GM19372 (cell line): ENCODE results near the gene TMEM52.

Experiments
- ATAC-seq: cut with Tn5 transposase; IDR thresholded peaks from one replicate; pipeline ENCODE4 v1.9.1; 2021; ENCODE audit warnings: mild to moderate bottlenecking, low read depth, moderate library complexity; ENCODE audit not compliant: unreplicated experiment

Gene TMEM52

DNA sequence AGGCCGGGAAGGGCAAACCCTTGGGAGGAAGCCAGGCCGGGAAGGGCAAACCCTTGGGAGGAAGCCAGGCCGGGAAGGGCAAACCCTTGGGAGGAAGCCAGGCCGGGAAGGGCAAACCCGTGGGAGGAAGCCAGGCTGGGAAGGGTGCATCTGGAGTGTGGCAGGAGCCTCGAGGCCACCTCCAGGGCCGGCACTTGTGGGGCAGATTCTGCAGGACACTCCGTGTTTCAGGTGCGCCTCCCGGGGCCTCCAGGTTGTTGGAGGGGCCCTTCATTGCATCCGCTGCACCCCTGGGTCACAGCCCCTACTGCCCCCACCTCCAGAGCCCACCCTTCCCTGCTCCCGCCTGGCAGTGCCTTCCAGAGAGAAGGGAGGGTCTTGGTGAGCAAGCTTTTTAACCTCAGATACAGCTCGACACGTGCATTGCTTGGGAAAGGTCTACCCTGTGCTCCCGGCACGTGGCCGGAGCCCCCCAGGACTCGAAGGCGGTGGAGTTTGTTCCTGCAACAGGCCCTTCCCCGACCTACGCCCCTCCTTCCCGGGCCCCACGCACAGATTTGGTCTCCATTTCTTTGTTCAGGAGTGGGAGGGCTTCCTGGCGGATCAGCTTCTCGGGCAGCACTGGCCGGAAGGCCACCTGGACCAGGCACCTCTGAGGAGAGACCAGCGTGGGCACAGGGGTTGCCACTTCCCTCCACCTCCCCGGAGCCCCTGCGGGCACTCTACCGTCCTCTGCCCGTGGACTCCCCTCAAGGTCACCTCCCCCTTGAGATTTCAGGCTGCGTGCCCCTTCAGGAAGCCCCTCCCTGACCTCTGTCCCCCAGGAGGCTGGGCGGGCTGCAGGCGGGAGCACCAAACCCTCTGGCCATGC lies 9.4 kb upstream of the TMEM52 start:
- no peak for ATAC-seq

DNA sequence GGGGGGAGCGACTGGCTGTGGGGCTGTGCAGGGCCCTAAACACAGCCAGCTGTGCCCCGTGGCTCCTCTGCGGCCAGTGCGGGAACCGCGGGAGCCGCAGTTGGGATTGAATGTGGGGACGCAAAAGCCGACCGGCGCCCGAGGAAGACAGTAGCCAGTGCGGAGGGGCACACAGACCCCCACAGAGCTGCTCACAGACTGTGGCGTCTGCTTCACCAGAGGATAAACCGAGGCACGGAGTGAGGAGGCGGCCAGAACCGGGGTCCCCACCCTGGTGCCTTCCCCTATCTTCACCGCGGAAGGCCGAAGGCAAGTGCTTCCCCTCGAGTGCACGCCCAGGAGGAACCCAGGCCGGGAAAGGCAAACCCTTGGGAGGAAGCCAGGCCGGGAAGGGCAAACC lies 8.7 kb upstream of the TMEM52 start:
- no peak for ATAC-seq

DNA sequence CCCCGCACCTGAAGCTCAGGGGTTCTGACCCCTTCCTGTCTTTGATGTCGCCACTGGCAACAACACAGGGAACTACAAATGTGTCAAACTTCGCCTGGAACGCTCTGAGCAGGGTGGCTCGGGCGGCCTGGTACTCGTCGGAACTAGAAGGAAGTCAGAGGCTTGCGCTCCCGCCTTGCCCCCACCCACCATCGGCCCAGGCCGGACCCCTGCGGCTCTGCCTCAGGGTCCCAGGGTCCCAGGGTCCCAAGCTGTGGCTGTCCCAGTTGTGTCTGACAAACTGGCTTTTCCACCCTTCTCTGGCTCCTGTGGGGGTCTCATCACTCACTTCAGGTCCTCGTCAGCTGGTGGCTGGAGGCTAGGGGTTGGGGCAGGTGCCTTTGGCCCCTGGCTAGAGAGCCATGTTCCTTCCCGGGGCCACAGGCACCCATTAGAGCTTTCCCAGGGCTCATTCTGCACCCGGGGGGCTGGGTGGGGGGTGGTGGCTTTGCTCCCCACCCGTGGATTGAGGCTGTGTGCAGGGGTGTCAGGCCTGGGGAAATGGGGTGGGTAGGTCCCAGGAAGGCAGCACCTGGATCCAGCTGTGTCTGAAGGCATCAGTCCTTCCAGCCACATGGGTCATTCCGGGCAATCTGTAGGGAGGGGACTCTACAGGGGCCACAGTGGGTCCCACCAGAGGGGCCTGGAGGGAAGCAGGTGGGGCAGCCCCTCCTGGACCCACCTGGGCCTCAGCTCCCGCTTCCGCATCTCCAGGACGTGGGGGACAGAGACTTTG lies 8.0 kb upstream of the TMEM52 start:
- ATAC-seq, result no peak

DNA sequence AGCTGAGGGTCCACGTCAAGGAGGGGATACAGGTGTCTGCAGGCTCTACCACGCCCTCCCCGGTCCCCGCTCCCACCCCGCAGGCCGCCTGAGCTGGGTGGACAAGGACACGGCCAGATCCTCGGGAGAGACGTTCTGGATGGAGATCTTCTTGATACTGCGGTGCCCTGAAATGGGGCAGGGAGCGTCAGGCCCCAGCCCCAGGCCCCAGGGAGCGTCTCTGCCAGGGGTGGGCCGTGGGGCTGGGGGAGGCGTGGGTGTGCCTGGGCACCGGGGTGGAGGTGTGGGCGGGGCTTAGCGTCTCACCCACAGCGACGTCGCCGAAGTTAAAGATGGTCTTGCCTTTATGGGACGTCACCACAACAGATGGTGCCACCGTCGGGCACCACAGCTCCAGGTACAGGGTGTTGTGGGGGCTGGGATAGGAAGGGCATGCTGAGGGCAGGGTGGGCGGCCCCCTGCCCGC lies 7.3 kb upstream of the TMEM52 start:
- no peak for ATAC-seq

DNA sequence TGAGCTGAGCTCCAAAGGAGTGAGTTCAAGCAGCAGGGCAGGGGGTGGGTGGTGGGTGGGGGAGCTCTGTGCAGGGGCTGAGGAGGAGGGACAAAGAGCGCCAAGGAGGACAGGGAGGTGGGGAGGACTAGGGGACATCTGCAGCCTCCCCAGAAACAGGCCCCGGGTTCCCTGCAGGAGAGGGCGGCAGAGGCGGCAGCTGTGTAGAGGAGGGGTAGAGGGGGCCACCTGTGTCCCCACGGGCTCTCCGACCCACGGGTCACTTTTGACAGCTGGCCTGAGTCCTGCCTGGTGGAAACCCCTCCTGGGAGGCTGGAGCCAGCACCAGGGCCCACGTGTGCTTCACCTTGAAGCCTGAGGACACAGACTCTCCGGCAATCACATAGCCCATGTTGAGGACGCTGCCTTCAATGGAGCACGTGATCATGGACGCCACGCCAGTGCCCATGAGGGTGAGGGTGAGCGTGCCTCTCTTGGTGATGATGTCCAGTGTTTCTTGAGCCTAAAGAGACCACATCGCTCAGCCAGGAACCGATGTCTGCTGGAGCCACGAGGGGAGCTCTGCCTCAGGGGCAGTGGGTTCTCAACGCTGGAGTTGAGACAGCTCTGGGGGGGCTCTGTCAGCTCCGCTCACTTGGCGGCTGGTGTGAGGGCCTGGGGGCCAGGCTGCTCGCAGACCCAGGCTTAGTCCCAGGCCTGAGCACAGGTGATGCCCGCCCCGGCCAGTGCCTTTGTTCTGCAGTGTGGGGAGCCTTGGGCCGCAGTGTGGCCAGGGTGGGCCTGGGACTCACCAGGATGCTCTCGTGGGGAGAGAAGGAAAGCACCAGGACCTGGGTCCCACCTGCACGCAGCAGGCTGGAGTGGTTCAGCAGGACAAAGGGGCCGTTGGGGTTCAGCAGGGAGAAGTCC lies 6.6 kb upstream of the TMEM52 start:
- no peak for ATAC-seq

DNA sequence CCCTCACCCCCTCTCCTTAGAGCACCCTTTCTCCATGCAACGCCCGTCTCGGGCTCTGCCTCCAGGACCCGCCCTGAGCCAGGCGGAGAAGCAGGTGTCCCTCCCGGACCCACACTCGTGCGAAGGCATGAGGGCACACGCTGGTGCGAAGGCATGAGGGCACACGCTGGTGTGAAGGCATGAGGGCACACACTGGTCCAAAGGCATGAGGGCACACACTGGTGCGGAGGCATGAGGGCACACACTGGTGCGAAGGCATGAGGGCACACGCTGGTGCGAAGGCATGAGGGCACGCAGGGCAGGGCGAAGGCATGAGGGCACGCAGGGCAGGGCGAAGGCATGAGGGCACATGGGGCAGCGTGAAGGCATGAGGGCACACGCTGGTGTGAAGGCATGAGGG lies 5.8 kb upstream of the TMEM52 start:
- no peak for ATAC-seq

DNA sequence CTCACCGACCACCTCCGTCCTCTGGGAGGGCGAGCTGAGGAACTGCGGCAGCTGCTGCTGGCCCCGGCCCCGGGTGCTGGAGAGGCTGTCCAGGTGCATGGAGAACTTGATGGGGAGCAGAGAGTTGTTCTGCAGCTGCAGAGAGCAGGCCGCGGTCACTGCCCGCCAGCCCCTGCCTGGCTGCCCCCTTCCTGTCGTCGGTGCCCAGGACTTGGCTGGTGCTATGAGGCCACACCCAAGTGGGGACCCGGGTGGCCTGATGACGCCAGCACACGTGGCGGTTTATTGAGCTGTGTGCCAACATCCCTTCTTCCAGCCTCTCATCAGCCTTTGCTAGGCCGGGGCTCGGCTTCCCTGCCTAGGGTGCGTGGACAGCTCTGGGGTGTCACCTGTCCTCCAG lies 5.3 kb upstream of the TMEM52 start:
- no peak for ATAC-seq

DNA sequence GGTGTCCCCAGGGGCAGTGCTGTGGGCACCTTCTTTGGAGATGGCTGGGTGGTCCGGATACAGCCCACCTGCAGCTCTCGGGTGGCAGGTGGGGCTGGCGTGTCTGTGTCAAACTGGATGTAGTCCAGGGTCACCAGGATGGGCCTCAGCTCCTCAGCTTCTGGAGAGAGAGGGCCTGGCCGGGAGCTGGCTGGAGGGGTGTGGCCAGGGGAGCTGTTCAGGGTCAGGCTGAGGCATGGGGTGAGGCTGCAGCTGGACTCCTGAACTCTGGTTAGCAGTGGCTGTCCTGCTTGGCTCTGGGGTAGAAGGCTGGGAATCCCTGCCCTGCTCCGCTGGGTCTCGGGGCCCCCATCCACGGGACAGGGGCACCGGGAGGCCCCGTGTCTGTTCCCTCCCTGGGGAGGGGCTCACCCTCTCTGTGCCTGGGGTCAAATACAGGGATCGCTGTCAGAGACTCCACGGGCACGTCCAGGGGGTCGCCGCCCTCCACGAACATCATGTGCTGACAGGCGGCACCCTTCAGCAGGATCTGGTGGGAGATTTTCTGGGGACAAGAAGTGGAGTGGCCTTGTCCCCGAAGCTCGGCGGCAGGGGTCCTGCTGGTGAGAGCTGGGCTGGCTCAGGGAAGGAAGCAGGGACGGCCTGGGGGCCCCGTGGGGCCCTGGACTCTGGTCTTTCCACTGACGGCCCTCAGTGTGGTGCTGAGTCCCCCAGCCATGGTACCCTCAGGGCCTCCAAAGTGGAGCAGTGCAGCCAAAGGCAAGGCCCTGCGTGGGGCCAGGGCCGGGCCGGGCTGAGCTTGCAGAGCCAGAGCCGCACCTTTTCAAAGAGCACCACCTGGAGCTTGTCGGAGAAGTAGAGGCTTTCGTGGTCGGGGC lies 4.1 kb upstream of the TMEM52 start:
- ATAC-seq, result no peak

DNA sequence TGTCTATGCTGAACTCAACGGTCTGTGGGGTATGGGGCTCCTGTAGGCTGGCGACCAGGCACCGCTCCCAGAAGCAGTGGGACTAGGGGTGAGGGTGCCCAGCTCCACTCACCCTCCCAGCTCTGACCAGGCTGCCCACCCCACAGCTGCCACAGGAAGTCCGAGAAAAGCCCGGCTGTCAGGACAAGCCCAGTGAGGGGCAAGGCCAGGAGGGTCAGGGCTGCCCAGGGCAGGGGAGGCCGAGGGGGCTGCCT lies 3.5 kb upstream of the TMEM52 start:
- ATAC-seq, result no peak

DNA sequence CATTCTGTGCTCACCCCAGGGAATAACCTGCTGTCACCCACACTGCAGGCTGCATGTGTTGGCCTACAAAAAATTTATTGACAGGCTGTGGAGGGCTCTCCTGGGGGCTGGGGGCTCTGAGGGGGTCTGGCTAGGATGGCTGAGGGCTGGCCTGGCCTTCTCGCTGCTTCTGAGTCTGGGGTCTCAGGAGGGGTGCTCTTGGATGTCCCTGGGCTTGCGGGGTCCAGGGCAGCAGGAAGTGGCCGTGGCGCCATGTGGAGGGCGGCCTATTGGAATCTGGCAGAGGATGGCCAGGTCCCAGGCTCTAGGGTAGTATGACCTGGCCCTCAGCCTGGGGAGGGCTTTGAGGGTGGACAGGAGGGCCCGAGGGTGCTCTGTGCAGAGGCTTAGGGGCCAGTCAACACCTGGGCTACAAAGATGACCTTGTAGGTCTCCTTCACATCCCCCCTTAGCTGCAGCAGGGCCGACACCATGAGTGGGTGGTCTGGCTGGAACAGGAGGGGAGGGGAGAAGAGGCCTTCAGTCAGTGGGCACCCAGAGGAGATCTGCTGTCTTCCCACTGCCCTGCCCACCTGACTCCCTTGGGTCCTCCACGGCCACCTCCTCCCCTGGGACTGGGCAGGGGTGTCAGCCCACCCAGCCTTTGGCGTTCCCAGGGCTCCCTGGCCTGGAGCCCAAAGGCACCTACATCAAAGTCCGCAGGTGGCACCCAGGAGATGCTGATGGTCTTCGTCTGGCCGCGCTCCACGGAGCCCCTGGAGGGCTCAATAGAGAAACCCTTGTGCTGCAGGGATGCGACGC lies 3.0 kb upstream of the TMEM52 start:
- no peak for ATAC-seq

DNA sequence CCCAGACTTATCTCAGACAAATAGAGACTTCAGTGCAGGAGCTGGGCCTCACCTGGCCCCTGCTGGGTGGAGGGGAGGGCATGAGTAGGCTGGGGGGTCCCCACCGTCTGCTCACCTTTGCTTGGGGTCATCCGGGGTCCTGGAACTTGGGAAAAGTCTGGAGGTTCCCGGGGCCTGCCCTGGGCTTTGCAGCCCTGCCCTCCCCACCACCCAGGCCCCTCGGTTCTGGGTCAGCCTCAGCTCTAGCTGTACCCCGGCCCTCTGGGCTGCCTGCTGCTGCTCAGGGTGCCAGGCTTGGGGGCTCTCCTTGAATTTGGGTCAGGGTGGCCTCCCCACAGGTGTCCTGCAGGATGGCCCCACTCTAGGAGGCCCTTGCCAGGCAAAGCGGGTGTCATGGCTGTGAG lies 2.4 kb upstream of the TMEM52 start:
- ATAC-seq, result no peak

DNA sequence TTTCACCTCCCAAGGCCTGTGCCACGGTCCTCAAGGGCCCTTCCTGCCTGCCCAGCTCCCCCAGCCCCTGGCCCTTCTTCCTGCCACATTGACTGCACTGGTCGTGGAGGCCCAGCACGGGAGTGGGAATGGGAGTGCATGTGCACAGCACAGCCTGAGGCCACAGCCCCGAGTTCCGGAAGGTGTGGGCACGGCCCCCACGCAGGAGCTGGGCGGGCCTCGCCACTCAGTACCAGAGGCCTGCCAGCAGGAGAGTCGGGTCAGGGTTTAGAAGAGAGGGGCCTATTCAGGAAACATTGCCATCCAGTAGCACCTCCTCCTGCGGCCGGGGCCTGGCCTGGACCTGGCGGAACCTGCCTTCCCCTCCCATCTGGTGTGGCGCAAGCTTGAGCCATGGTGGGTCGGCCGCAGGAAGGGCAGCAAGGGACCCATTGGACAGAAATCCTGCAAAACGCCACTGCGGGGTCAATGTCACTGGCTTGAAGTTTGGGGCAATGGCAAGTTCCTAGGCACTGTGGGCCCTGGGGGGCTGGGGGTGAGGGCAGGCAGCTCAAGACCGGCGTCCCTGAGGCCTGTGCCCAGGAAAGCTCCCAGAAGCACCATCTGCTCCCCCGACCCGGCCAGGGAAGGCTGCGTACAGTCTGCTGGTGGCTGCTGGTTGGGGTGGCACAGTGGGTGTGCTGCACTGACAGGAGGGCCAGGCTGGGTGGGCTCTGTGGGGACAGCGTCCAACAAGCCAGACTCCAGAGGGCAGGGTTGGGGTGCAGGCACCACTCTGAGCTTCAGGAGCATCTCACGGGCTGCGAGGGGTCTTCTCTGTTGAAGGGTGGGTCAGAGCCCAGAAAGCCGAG lies 1.8 kb upstream of the TMEM52 start:
- ATAC-seq, result no peak

DNA sequence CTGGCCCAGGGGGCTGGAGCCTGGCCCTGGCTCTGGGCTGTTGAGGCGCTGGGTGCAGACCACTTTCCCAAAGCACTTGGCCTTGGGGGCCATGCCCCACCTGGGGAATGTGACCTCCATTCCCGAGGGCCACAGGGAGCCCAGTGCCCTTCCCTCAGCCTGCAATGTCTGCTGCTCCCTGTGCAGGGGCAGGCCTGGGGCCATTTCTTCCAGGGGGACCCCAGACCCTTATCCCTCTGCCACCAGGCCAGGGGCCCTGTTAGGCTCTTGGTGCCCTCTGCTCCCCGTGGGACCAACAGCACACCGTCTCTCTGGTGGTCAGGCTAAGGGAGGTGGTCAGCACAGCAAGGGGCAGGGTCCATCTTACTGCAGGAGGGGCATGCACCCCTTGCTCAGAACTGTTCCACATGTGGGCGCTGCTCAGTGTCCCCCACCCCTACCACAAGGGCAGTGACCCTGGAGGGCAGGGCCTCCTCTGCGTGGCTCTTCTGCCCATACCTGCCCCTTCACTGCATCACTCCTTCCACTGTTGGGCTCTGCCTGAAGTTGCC lies 1.1 kb upstream of the TMEM52 start:
- ATAC-seq, result no peak

DNA sequence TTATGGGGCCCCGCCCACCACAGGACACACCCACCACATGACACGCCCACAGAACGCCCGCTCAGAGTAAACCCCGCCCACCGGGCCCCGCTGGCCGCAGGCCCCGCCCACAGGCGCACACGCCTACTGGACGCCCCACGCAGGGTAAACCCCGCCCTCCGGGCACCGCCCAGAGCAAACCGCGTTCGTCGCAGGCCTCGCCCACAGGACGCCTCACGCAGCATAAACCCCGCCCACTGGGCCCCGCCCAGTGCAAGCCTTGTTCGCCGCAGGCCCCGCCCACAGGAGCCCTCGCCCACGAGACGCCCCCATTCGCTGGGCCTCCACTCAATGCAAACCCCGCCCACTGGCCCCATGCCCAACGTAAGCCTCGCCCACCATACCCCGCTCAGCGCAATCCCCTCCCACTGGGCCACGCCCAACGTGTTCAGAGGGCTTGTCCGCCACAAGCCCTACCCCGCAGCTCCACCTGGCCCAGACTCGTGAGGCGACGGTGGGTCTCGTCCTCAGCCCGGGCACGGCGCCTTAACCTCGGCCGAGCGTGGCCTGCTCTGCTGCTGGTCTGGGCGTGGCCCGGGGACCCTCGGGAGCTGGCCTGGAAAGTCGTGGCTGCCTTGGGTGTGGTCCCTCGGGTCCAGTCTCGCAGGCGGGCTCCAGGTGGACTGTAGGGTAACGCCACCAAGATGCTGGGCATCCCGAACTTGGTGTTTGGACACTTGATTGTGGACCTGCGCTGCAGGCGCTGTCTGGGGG lies 401 bp upstream of the TMEM52 start:
- peak; percentile 84 for ATAC-seq

DNA sequence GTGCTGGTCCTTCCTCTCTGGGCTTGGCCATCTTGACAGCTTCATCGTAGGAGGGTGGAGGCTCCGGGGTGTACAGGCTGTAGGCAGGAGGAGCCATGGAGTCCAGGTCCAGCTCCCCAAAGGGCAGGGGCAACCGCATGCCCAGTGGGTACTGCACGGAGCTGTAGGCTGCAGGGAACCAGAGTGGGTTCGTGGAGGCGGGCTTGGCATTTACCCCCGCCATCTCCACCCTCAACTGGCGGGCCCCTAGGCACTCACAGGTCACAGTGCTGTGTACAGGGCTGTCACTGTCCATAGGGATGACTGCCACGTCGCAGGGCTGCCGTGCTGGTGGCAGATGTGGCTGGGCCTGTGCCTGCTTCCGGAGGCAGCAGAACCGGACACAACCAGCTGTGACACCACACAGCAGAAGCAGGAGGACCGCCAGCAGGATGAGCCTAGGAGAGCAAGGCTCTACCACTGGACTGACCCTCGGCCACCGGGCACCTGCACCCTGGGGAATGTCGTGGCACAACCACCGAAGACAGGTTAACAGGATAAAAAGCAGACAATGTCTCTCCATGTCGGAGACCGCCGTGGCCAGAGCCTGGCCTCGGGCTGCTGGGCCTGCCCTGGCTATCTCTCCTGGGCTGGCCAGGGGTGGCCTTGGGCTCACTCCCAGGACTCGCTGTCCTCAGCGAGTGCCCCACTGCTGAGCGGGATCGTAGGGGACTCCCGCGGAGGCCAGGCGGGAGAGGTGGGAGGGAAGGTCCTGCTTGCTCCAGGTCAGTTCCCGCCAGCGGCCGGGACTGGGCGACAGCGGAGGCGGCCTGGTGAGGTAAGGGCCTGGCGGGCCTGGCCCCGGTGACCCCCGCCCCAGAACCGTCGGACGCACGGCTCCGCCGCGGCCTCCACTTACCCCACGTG lies 831 bp downstream of the TMEM52 start:
- ATAC-seq, result no peak

DNA sequence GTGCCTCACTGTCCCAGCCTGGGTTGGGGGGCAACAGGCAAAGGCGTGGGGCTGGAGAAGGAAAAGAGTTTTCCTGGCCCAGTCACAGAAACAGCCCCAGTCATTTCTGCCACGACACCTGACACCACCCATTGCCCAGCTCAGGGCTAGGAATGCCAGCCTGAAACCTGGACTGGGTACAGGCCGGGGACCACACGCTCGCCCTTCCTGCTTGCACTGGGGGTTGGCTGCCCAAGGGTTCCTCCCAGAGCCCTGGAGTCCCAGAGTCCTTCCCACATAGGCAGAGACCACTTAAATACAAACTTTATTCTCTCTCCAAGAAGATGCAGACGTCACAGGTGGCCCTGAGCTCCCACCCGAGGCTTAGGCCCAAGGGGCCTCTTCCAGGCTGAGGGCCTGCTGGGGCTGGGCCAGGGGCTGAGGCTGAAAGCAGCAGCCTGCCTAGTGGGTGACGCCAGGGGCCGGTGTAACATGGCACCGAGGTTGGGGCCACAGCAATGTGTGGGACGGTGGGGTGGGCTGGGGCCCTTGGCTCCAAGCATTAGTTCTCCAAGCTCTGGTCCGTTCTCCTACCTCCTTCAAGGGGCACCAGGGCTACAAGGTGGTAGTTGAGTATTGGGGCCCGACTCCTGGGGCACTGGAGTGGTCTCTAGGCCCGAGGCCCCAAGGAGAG lies 1.6 kb downstream of the TMEM52 start:
- ATAC-seq, result no peak
